ENCODE data around the gene PEPD. TPM values are rescaled to one million over a fixed set of nuclear protein-coding genes. Genes with fewer than 3 reads are reported as not detected.

PEPD gene
- total RNA-seq, 3 donors from 2014 or later, result 42.1 to 127 (median 82.3) TPM

DNA sequence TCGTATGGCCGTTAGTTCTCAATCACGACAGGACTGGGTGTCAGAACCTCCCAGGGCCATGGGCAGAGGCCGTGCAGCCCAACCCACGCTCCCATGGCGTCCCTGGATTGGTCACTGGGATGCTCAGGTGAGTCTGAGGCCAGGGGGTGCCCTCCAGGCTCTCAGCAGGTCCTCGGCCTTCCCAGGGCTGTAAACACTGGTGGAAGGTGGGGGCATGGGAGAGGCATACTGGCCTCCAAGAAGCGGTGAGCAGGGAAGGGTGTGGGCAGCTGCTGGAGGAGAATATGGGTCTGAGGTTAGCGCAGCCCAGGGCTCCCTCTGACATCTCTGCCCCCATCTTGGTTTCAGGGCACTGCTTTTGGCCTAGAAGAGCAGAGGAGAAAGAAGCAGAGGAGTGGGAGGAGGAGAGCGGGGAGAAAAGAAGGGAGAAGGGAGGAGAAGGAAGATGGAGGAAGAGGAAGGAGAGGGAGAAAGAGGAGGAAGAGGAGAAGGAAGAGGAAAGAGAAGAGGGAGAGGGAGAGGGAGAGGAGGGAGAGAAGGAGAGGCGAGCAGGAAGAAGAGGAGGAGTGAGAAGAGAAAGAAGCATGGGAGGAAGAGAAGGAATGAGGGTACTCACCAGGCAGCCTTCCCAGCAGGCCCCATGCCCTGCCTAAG, 85.8 kb downstream of the PEPD start:
- H3K27me3 ChIP-seq, result no peaks in the 10 kb centered on the region
- no peaks in the 10 kb centered on the region for H3K36me3 ChIP-seq
- DNase-seq (ENCODE audit: low spot score in 2 of 2), result no peak
- H3K9me3 ChIP-seq, result no peaks in the 10 kb centered on the region
- no peak overlapping the region for H3K4me3 ChIP-seq
- intact Hi-C loops (cut with DNase I; ENCODE audit: low total_unique reads), result no loop called here
- TF ChIP-seq, protein P1, sequence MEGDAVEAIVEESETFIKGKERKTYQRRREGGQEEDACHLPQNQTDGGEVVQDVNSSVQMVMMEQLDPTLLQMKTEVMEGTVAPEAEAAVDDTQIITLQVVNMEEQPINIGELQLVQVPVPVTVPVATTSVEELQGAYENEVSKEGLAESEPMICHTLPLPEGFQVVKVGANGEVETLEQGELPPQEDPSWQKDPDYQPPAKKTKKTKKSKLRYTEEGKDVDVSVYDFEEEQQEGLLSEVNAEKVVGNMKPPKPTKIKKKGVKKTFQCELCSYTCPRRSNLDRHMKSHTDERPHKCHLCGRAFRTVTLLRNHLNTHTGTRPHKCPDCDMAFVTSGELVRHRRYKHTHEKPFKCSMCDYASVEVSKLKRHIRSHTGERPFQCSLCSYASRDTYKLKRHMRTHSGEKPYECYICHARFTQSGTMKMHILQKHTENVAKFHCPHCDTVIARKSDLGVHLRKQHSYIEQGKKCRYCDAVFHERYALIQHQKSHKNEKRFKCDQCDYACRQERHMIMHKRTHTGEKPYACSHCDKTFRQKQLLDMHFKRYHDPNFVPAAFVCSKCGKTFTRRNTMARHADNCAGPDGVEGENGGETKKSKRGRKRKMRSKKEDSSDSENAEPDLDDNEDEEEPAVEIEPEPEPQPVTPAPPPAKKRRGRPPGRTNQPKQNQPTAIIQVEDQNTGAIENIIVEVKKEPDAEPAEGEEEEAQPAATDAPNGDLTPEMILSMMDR (IDR thresholded peaks at IDR 0.05), result no peak
- TF ChIP-seq POLR2A (IDR thresholded peaks at IDR 0.05) (no peak), POLR2AphosphoS5 (IDR thresholded peaks at IDR 0.05) (no peak)
- no peaks in the 10 kb centered on the region for H3K4me1 ChIP-seq
- no peak overlapping the region for H3K27ac ChIP-seq

DNA sequence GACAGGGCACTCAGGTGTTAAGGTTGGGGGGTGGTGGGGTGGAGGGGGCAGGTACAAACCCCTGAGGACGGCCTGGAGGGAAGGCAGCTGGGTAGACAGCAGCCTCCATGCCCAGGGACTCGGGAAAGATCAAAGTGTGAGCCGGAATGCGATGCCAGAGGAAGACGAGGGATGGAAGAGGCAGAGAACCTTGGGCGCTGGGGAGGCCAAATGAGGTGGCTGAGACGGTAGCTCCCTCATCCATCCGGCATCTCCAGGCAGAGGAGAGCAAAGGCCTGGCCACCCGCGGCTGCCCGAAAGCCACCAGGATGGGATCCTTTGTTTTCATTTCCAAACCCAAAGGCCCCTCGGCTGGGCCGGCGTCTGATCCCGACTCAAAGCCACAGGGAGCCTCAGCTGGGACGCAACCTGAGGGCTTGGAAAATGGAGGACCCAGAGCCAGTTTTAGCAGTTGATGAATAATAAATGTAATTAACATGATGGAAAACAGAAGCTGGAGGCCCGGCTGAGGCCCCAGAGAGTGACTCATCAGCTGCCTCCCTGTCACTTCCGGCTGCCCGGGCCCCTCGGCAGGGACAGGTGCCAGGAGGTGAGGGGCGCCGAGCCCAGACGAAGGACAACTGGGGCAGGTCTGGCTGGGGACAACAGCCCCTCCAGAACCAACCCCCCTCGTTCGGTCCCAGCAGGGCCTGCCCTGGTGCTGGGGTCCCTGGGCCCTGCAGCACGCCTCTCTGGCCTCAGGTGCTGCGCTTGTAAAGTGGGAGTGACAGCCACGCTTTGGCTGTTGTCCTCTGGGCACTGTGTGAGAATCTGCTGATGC, 86.5 kb downstream of the PEPD start:
- no peaks in the 10 kb centered on the region for H3K36me3 ChIP-seq
- intact Hi-C loops (cut with DNase I; ENCODE audit: low total_unique reads), result no loop called here
- no peak for DNase-seq (ENCODE audit: low spot score in 2 of 2)

DNA sequence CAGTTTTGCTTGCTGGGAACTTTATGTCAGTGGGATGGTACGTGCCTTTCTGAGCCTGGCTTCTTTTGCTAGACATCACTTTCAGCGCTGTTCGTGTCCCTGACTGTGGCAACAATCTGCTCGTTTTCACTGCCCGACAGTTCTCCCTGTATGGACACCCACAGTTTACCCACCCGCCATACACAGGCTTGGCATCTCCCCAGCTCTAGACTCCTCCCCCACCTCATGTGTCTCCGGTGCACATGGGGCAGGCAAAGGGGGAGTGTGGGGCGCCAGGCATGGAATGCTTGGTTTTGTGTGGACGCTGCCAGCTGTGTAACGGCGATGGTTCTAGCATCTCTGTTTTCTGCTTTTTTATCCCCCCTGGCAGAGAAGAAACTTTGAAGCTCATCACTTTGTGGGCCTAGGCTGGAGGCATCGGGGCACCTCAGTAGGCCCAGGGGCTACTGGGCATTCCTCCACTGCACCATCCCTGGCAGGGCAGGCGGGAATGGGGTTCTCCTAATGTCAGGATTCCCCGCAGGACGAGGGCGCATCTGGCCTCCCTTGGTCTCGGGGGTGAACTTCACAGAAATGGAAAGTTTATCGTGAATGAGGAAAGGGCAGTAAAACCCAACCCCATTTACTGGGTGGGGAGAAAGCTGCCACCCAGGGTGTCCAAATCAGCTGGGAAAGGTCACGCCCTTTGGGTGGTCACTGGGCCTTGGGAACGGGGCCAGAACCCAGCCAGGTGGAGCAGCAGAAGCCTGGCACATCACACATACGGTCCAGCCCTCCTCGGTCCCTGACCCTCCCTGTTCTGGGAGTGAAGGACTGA, 87.3 kb downstream of the PEPD start:
- H3K4me3 ChIP-seq, result no peak overlapping the region
- no peaks in the 10 kb centered on the region for H3K27me3 ChIP-seq
- H3K27ac ChIP-seq, result no peak overlapping the region
- no peaks in the 10 kb centered on the region for H3K36me3 ChIP-seq
- TF ChIP-seq POLR2AphosphoS5 (IDR thresholded peaks at IDR 0.05) (no peak), POLR2A (IDR thresholded peaks at IDR 0.05) (no peak)
- TF ChIP-seq, protein P1 (IDR thresholded peaks at IDR 0.05), result no peak
- H3K4me1 ChIP-seq, result no peaks in the 10 kb centered on the region
- no peak for DNase-seq (ENCODE audit: low spot score in 2 of 2)
- H3K9me3 ChIP-seq, result no peaks in the 10 kb centered on the region
- intact Hi-C loops (cut with DNase I; ENCODE audit: low total_unique reads), result no loop called here

More for the DNA sequence above, 86.5 kb downstream of the PEPD start:
- no peak for TF ChIP-seq POLR2A (IDR thresholded peaks at IDR 0.05)
- TF ChIP-seq, protein P1 (IDR thresholded peaks at IDR 0.05), result no peak
- TF ChIP-seq POLR2AphosphoS5 (IDR thresholded peaks at IDR 0.05), result no peak
- Histone ChIP-seq H3K4me3 (no peak overlapping the region), H3K27ac (no peak overlapping the region), H3K27me3 (no peaks in the 10 kb centered on the region), H3K4me1 (no peaks in the 10 kb centered on the region), H3K9me3 (no peaks in the 10 kb centered on the region)

DNA sequence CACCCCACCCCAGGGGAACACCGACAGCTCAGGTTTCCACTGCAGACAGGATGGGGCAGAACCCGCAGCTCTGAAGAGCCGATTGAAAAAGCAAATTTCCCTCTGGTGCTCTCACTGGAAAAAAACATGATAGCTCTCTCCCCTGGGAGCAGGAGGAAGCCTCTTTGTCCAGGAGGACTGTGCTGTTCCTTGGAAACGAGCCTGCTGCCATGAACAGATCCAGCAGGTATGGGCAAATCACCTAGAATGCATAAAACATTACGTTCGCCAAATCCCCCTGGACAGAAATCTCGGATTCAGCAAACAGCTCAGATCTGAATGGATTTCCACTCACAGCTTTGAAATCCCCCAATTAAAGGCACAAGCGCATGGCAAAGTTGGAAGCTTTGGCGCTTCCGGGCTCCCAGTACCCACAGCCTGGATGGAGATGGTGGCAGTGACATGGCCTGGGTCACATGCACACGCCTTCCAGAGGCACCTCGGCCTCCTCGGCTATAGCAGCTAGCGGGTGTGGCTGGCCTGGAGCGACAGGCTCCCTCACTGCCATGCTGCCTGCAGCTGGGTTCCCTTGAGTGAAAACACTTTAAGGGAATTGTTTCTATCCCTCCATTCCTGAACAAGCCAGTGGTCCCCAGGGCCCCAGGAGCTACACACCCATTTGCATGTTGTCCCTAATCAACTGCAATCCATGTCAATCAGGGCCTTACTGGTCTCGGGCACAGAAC, 89.0 kb downstream of the PEPD start:
- H3K4me1 ChIP-seq, result no peaks in the 10 kb centered on the region
- no peak for TF ChIP-seq POLR2AphosphoS5 (IDR thresholded peaks at IDR 0.05)
- no peak for TF ChIP-seq POLR2A (IDR thresholded peaks at IDR 0.05)
- TF ChIP-seq, protein P1 (IDR thresholded peaks at IDR 0.05), result no peak
- no peaks in the 10 kb centered on the region for H3K27me3 ChIP-seq
- H3K36me3 ChIP-seq, result no peaks in the 10 kb centered on the region
- DNase-seq (ENCODE audit: low spot score in 2 of 2), result peak in 1 of 2 donors; percentile 31
- no peak overlapping the region for H3K27ac ChIP-seq
- no peak overlapping the region for H3K4me3 ChIP-seq
- intact Hi-C loops (cut with DNase I; ENCODE audit: low total_unique reads), result no loop called here
- no peaks in the 10 kb centered on the region for H3K9me3 ChIP-seq
